ENCODE results near the gene KIT. TPM values are rescaled to one million over a fixed set of nuclear protein-coding genes. Genes with fewer than 3 reads are reported as not detected.

KIT gene
- total and polyA plus RNA-seq, 2 experiments from 2014 or later: 2.7 to 4.1 TPM

GRCh38 chr4:54662901-54663585 lies 5.3 kb downstream of the KIT start:
- TF ChIP-seq, protein P1, sequence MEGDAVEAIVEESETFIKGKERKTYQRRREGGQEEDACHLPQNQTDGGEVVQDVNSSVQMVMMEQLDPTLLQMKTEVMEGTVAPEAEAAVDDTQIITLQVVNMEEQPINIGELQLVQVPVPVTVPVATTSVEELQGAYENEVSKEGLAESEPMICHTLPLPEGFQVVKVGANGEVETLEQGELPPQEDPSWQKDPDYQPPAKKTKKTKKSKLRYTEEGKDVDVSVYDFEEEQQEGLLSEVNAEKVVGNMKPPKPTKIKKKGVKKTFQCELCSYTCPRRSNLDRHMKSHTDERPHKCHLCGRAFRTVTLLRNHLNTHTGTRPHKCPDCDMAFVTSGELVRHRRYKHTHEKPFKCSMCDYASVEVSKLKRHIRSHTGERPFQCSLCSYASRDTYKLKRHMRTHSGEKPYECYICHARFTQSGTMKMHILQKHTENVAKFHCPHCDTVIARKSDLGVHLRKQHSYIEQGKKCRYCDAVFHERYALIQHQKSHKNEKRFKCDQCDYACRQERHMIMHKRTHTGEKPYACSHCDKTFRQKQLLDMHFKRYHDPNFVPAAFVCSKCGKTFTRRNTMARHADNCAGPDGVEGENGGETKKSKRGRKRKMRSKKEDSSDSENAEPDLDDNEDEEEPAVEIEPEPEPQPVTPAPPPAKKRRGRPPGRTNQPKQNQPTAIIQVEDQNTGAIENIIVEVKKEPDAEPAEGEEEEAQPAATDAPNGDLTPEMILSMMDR (IDR thresholded peaks at IDR 0.05; ENCODE audit: poor library complexity): no peak
- TF ChIP-seq EZH2phosphoT487 (IDR thresholded peaks at IDR 0.05; ENCODE audit: low read depth, severe bottlenecking, unreplicated experiment): no peak
- TF ChIP-seq EZH2 (IDR thresholded peaks at IDR 0.05; ENCODE audit: borderline replicate concordance): no peak
- no peaks in the 10 kb centered on the region for H3K9me3 ChIP-seq (ENCODE audit: low read depth)
- no peaks in the 10 kb centered on the region for H3K36me3 ChIP-seq (replicated peaks; ENCODE audit: insufficient read depth, low read depth)
- no peak overlapping the region for H3K4me3 ChIP-seq
- peaks cover 25% of the 10 kb centered on the region for H3K27me3 ChIP-seq
- H3K4me1 ChIP-seq (ENCODE audit: insufficient read depth): peaks cover 9% of the 10 kb centered on the region
- H3K9me2 ChIP-seq (replicated peaks; ENCODE audit: insufficient read depth): no peaks in the 10 kb centered on the region
- DNase-seq (ENCODE audit: low spot score): no peak
- no peaks in the 10 kb centered on the region for H4K20me1 ChIP-seq (ENCODE audit: insufficient read depth, poor library complexity, severe bottlenecking)
- H3K79me2 ChIP-seq: peaks cover 3% of the 10 kb centered on the region
- H3K27ac ChIP-seq: no peak overlapping the region
- no peak overlapping the region for H2AFZ ChIP-seq
- no peak overlapping the region for H3K4me2 ChIP-seq
- WGBS (ENCODE audit: low lambda C conversion rate, missing lambda C conversion rate): 66% methylated on average over 6 of the region's 6 CpGs

GRCh38 chr4:54664400-54664799 lies 6.6 kb downstream of the KIT start:
- no peaks in the 10 kb centered on the region for H4K20me1 ChIP-seq (ENCODE audit: insufficient read depth, poor library complexity, severe bottlenecking)
- H3K27ac ChIP-seq: no peak overlapping the region
- peaks cover 3% of the 10 kb centered on the region for H3K79me2 ChIP-seq
- H3K27me3 ChIP-seq: peaks cover 19% of the 10 kb centered on the region
- no peak overlapping the region for H3K4me3 ChIP-seq
- peaks cover 7% of the 10 kb centered on the region for H3K4me1 ChIP-seq (ENCODE audit: insufficient read depth)
- H3K9me3 ChIP-seq (ENCODE audit: low read depth): no peaks in the 10 kb centered on the region
- no peak overlapping the region for H3K4me2 ChIP-seq
- TF ChIP-seq EZH2 (IDR thresholded peaks at IDR 0.05; ENCODE audit: borderline replicate concordance) (no peak), EZH2phosphoT487 (IDR thresholded peaks at IDR 0.05; ENCODE audit: low read depth, severe bottlenecking, unreplicated experiment) (no peak)
- TF ChIP-seq, protein P1 (IDR thresholded peaks at IDR 0.05; ENCODE audit: poor library complexity): no peak
- DNase-seq (ENCODE audit: low spot score): no peak
- no peak overlapping the region for H2AFZ ChIP-seq
- no peaks in the 10 kb centered on the region for H3K9me2 ChIP-seq (replicated peaks; ENCODE audit: insufficient read depth)
- 97% methylated on average over 6 of the region's 6 CpGs for WGBS (ENCODE audit: low lambda C conversion rate, missing lambda C conversion rate)
- no peaks in the 10 kb centered on the region for H3K36me3 ChIP-seq (replicated peaks; ENCODE audit: insufficient read depth, low read depth)

DNA sequence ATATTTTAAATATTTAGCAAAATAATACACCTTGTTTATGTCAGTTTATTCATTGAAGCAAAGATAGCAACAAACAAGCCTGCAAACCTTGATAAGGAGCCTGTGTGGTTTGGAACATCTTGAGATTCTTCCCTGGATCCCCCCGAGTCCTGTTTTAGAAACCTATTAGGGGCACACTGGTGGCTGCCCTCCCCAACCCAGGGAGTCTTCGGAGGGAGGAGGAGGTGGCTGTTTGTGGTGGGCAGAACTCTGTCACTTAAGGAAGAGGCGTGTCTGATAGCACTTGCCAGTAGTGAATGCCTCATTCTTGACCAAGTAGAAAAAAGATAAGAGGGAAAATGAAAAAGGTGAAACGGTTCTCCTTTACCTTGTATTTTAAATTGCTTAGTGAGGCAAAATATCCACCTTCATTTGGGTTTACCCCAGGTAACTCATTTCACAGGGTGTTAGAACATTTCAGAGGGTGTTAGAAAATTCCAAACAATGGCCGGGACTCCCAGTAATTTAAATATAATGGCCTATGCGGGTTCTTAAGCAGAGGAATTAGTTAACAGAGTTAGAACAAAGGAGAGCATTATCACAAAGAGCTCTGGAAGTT lies 10.4 kb downstream of the KIT start:
- no peak for TF ChIP-seq EZH2 (IDR thresholded peaks at IDR 0.05; ENCODE audit: borderline replicate concordance)
- TF ChIP-seq EZH2phosphoT487 (IDR thresholded peaks at IDR 0.05; ENCODE audit: low read depth, severe bottlenecking, unreplicated experiment): no peak
- TF ChIP-seq, protein P1 (IDR thresholded peaks at IDR 0.05; ENCODE audit: poor library complexity): no peak
- Histone ChIP-seq H3K27me3 (no peaks in the 10 kb centered on the region), H3K9me2 (replicated peaks; ENCODE audit: insufficient read depth) (no peaks in the 10 kb centered on the region), H3K4me1 (ENCODE audit: insufficient read depth) (no peaks in the 10 kb centered on the region), H3K27ac (no peak overlapping the region), H3K9me3 (ENCODE audit: low read depth) (no peaks in the 10 kb centered on the region), H4K20me1 (ENCODE audit: insufficient read depth, poor library complexity, severe bottlenecking) (no peaks in the 10 kb centered on the region), H3K4me3 (no peak overlapping the region), H3K79me2 (no peaks in the 10 kb centered on the region), H3K36me3 (replicated peaks; ENCODE audit: insufficient read depth, low read depth) (no peaks in the 10 kb centered on the region), H3K4me2 (peak overlapping the region; percentile 16), H2AFZ (no peak overlapping the region)
- no peak for DNase-seq (ENCODE audit: low spot score)
- 24% methylated on average over 6 of the region's 6 CpGs for WGBS (ENCODE audit: low lambda C conversion rate, missing lambda C conversion rate)
